RKO (cell line): ENCODE data around the gene C9orf50.
"Not testable (repeated sequence)": the region's sequence is repeated elsewhere in the genome, so short reads cannot be mapped to it uniquely, and the experiment has no call there.

Experiments
- DNase-seq: peaks from one replicate; pipeline ENCODE4 v3.0.0-alpha.2; 2016; ENCODE audit warnings: low spot score

The C9orf50 gene

GRCh38 chr9:129648092-129648763 lies 27.3 kb upstream of the C9orf50 start:
- no peak for DNase-seq

GRCh38 chr9:129647635-129648034 lies 26.7 kb upstream of the C9orf50 start:
- DNase-seq = no peak

GRCh38 chr9:129646654-129647053 lies 25.8 kb upstream of the C9orf50 start:
- DNase-seq = no peak

- DNase-seq = no peak
Measured at GRCh38 chr9:129646252-129646651, 25.4 kb upstream of the C9orf50 start.

GRCh38 chr9:129644902-129645301 lies 24.0 kb upstream of the C9orf50 start:
- no peak for DNase-seq

- no peak for DNase-seq
Measured at GRCh38 chr9:129644365-129644764, 23.5 kb upstream of the C9orf50 start.

GRCh38 chr9:129643706-129644105 lies 22.8 kb upstream of the C9orf50 start:
- no peak for DNase-seq

GRCh38 chr9:129641750-129642585 lies 21.1 kb upstream of the C9orf50 start, which contains the start of gene ASB6:
Gene ASB6, minus strand, starts transcription at chr9:129642151. Its CDS starts 152 bp downstream, at chr9:129641999.
- DNase-seq = peak; percentile 99

GRCh38 chr9:129640871-129641749 lies 20.2 kb upstream of the C9orf50 start:
- DNase-seq = peak; percentile 51

- no peak for DNase-seq
Measured at GRCh38 chr9:129640086-129640870, 19.4 kb upstream of the C9orf50 start.

- DNase-seq = no peak
Measured at GRCh38 chr9:129639756-129640085, 18.8 kb upstream of the C9orf50 start.

- no peak for DNase-seq
Measured at GRCh38 chr9:129639034-129639630, 18.2 kb upstream of the C9orf50 start.

- no peak for DNase-seq
Measured at GRCh38 chr9:129637673-129638439, 17.0 kb upstream of the C9orf50 start.

- no peak for DNase-seq
Measured at GRCh38 chr9:129637102-129637501, 16.2 kb upstream of the C9orf50 start.

- DNase-seq = not testable (repeated sequence)
Measured at GRCh38 chr9:129636343-129636742, 15.4 kb upstream of the C9orf50 start.

- DNase-seq = no peak
Measured at GRCh38 chr9:129635099-129636065, 14.5 kb upstream of the C9orf50 start.

GRCh38 chr9:129633848-129634247 lies 12.9 kb upstream of the C9orf50 start:
- no peak for DNase-seq

GRCh38 chr9:129633207-129633606 lies 12.3 kb upstream of the C9orf50 start:
- no peak for DNase-seq

- no peak for DNase-seq
Measured at GRCh38 chr9:129632460-129632859, 11.6 kb upstream of the C9orf50 start.
